Stimulated activated CD8-positive, alpha-beta memory T cell treated with anti-CD3 and anti-CD28 coated beads, Interleukin-15, amount 100 ng/mL, for 1 hour (primary cell): ENCODE measurements around the gene ADAMTS10.
"Not testable (repeated sequence)": the region's sequence is repeated elsewhere in the genome, so short reads cannot be mapped to it uniquely, and the experiment has no call there.

ENCODE experiments used
- DNase-seq: peaks from one replicate; pipeline ENCODE4 v3.0.0-alpha.2; 2020; ENCODE audit warnings: low read depth

ADAMTS10 gene

GRCh38 chr19:8592231-8593009, 18.1 kb downstream of the ADAMTS10 start:
- peak; percentile 86 for DNase-seq

GRCh38 chr19:8589177-8589714, 21.3 kb downstream of the ADAMTS10 start:
- DNase-seq, result no peak

- peak; percentile 47 for DNase-seq
Observed at GRCh38 chr19:8585894-8586750, 24.4 kb downstream of the ADAMTS10 start.

DNA sequence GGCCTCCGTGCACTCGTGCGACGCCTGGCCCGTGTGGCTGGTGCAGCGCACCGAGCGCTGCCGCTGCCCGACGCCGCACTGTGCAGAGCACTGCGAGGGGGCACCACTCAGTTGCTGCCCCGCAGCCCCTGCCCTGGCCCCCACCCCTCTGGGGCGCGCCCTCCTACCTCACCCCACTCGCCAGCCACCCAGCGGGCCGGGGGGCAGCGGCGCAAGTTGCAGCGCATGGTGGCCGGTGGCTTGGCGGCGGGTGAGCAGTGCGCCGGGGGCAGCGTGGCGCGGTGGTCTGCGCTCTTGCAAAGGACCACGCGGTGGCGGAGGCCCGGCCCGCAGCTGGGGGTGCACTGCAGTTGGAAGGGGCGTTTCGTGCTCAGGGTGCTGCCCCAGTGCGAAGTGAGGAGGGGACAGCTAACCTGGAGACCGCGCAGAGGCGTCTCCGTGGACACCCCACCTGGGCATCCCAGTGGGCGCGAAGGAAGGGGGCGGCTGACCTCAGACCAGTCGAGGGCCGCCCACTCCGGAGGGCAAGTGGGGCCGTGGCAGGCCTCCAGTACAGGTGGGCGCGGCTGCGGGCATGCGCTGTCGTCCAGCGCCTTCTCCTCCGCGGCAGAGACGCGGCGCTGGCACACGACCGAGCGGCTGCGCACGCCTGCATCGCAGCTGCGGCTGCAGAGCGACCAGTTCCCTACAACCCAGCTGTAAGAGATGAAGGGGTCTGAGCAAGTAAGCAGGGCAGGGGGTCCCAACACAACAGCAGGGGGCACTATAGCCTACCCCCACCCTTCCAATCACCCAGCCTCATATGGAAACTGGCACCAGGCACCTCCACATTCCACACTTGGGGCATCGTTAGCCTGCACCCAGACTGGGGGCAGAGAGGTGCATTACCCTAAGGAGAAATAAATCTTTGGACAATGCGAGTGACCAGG, 25.3 kb downstream of the ADAMTS10 start:
- DNase-seq, result no peak

- DNase-seq, result peak; percentile 73
Observed at GRCh38 chr19:8580710-8581281, 29.7 kb downstream of the ADAMTS10 start.

DNA sequence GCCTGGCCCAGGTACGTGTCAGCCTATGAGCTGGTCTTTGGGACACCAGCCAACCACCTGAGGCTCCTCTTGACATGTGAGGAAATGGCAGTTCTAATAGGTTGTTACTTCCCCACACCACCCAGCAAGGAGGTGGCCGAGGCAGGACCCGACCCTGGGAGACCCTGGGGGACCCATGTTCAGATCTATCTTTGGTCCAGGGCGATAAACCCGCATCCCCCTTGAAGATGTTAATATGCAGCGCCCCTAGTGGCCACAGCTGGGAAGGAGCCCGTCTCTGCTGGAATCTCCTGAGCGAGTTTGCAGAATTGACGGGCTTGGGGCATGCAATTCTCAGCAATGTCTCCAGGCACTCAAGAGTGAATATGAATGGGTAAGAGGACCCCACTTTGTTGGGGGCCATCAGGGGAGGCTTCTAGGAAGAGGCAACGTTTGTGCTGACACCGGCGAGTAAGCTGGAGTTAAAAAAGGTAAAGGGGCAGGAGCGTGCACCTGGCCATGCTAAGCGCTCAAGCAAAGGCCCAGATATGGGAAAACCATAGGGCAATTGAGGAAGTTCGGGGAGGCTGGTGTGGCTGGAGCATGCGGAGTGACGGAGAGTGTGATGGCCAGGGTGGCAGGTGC, 31.8 kb downstream of the ADAMTS10 start:
- peak; percentile 80 for DNase-seq

DNA sequence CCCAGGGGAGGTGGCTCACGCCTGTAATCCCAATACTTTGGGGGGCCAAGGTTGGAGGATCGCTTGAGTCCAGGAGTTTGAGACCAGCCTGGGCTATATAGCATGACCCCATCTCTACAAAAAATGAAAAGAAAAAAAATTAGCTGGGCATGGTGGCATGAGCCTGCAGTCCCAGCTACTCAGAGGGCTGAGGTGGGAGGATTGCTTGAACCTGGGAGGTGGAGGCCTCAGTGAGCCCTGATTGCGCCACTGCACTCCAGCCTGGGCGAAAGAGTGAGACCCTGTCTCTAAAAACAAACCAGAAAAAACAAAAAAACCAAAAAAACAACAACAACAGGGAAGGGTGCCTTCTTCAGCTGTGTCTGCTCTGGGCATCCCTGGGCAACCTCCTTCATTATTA, 32.8 kb downstream of the ADAMTS10 start:
- no peak for DNase-seq

- DNase-seq, result no peak
Observed at GRCh38 chr19:8577247-8577646, 33.3 kb downstream of the ADAMTS10 start, which contains the start of gene MYO1F. Gene MYO1F, minus strand, starts transcription at chr19:8577442. Its CDS starts 133 bp downstream, at chr19:8577309.

GRCh38 chr19:8576273-8576993, 34.1 kb downstream of the ADAMTS10 start:
- no peak for DNase-seq

- DNase-seq, result no peak
Observed at GRCh38 chr19:8575467-8575997, 35.0 kb downstream of the ADAMTS10 start.

DNA sequence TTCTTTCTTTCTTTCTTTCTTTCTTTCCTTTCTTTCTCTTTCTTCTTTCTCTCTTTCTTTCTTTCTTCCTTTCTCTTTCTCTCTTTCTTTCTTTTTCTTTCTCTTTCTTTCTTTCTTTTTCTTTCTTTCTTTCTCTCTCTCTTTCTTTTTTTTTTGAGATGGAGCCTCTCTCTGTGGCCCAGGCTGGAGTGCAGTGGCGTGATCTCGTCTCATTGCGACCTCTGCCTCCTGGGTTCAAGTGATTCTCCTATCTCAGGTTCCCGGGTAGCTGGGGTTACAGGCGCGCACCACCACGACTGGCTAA, 35.9 kb downstream of the ADAMTS10 start:
- not testable (repeated sequence) for DNase-seq

GRCh38 chr19:8573316-8573715, 37.2 kb downstream of the ADAMTS10 start:
- DNase-seq, result no peak

DNA sequence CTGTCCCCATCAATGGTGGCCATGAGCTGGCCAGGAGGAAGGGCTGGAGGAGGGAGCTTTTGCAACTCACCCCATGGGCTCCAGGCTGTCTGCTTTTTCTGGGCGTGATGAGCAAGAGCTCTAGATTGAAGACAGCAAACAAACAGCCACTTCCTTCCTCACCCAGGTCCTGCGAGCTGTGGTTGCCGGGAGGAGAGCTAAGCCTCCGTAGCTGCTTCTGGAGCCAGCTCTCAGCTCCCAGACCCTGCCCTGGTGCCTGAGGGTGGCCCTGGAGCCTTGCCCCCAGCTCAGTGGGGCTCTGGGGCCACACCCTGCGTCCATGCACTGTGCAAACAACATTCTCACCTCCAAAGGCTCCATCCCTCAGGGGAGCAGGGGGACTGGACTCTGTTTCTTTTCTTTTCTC, 39.5 kb downstream of the ADAMTS10 start:
- no peak for DNase-seq

- DNase-seq, result peak; percentile 47
Observed at GRCh38 chr19:8569066-8569771, 41.3 kb downstream of the ADAMTS10 start.

- DNase-seq, result no peak
Observed at GRCh38 chr19:8567522-8568172, 42.9 kb downstream of the ADAMTS10 start.

GRCh38 chr19:8566855-8567254, 43.7 kb downstream of the ADAMTS10 start:
- DNase-seq, result no peak

DNA sequence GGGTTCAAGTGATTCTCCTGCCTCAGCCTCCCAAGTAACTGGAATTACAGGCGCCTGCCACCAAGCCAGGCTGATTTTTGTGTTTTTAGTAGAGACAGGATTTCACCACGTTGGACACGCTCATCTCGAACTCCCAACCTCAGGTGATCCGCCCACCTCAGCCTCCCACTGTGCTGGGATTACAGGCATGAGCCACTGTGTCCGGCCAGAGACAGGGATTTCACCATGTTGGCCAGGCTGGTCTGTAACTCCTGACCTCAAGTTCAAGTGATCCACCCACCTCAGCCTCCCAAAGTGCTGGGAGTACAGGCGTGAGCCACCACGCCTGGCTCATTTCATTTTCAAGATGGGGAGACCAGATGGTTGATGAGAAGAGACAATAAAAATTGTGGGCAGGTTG, 45.6 kb downstream of the ADAMTS10 start:
- not testable (repeated sequence) for DNase-seq

DNA sequence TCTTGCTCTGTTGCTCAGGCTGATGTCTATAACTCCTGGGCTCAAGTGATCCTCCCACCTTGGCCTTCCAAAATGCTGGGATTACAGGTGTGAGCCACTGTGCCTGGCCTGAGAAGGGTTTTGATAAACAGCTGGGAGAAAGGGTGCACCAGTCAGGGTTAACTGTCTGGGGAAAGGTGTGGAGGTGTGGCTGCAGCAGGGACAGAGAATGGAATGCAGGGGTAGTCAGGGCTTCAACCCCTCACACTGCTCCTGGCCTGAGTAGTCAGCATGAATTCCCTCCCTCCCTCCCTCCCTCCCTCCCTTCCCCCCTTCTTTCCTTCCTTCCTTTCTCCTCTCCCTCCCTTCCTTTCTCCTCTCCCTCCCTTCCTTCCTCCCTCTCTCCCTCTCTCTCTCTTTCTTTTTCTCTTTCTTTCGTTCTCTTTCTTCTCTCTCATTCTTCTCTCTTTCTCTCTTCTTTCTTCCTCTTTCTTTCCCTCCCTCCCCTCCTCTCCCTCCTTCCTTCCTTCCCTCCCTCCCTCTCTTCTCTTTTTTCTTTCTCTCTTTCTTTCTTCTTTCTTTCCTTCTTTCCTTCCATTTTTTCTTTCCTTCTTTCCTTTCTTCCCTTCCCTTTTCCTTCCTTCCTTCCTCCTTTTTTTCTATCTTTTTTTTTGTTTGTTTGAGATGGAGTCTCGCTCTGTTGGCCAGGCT, 49.3 kb downstream of the ADAMTS10 start:
- no peak for DNase-seq
